Measurements from ENCODE around the gene PPP2R2D. TPM values are rescaled to one million over a fixed set of nuclear protein-coding genes. Genes with fewer than 3 reads are reported as not detected.

Gene PPP2R2D
- total and polyA plus RNA-seq, 7 donors, result 18.4 to 44.0 (median 23.8) TPM

DNA sequence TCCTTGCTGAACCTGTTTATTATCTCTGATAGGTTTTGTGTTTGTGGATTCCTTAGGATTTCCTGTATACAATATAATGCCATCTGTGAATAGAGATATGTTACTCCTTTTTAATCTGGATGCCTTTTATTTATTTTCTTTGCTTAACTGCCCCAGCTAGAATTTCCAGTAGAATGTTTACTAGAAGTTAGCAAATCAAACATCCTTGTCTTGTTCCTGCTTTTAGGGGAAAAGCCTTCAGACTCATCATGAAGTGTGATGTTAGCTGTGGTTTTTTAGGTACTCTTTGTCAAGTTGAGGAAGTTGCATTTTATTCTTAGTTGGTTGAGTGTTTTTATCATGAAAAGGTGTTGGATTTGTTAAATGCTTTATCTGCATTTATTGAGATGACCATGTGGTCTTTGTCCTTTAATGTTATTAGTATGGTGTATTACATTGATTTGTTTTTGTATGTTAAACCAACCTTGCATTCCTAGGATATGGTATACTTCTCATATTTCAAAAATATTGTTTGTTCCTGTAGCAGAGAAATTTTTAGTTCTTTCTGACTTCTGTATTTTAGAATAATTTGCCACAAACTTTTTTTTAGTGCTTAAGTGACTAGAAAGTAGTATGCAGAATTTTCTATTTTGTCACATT, 24.3 kb downstream of the PPP2R2D start:
- intact Hi-C loops (cut with DNase I), result no loop called here
- Histone ChIP-seq H3K4me1 (peaks cover 0 to 14% (median 11%) of the 10 kb centered on the region in 4 donors), H3K27ac (no peak overlapping the region), H3K4me3 (no peak overlapping the region), H3K9me3 (peaks cover 0 to 2% (median 0%) of the 10 kb centered on the region in 4 donors), H3K27me3 (no peaks in the 10 kb centered on the region), H3K36me3 (no peaks in the 10 kb centered on the region)
- TF ChIP-seq POLR2AphosphoS5 (IDR thresholded peaks at IDR 0.05), result no peak
- TF ChIP-seq, protein P1, sequence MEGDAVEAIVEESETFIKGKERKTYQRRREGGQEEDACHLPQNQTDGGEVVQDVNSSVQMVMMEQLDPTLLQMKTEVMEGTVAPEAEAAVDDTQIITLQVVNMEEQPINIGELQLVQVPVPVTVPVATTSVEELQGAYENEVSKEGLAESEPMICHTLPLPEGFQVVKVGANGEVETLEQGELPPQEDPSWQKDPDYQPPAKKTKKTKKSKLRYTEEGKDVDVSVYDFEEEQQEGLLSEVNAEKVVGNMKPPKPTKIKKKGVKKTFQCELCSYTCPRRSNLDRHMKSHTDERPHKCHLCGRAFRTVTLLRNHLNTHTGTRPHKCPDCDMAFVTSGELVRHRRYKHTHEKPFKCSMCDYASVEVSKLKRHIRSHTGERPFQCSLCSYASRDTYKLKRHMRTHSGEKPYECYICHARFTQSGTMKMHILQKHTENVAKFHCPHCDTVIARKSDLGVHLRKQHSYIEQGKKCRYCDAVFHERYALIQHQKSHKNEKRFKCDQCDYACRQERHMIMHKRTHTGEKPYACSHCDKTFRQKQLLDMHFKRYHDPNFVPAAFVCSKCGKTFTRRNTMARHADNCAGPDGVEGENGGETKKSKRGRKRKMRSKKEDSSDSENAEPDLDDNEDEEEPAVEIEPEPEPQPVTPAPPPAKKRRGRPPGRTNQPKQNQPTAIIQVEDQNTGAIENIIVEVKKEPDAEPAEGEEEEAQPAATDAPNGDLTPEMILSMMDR (IDR thresholded peaks at IDR 0.05), result no peak
- TF ChIP-seq EP300 (IDR thresholded peaks at IDR 0.05), result no peak
- no peak for TF ChIP-seq POLR2A (IDR thresholded peaks at IDR 0.05)
- no peak for DNase-seq

GRCh38 chr10:131925716-131926115, 24.9 kb downstream of the PPP2R2D start:
- Histone ChIP-seq H3K27ac (no peak overlapping the region), H3K27me3 (no peaks in the 10 kb centered on the region), H3K9me3 (peaks cover 0 to 2% (median 0%) of the 10 kb centered on the region in 4 donors), H3K4me3 (no peak overlapping the region), H3K36me3 (no peaks in the 10 kb centered on the region), H3K4me1 (peaks cover 0 to 16% (median 14%) of the 10 kb centered on the region in 4 donors)
- intact Hi-C loops (cut with DNase I), result no loop called here
- no peak for DNase-seq
- WGBS, 2 donors, result 98% methylated on average over 9 of the region's 9 CpGs
- no peak for TF ChIP-seq POLR2A (IDR thresholded peaks at IDR 0.05)
- TF ChIP-seq, protein P1 (IDR thresholded peaks at IDR 0.05), result no peak
- no peak for TF ChIP-seq POLR2AphosphoS5 (IDR thresholded peaks at IDR 0.05)
- no peak for TF ChIP-seq EP300 (IDR thresholded peaks at IDR 0.05)

DNA sequence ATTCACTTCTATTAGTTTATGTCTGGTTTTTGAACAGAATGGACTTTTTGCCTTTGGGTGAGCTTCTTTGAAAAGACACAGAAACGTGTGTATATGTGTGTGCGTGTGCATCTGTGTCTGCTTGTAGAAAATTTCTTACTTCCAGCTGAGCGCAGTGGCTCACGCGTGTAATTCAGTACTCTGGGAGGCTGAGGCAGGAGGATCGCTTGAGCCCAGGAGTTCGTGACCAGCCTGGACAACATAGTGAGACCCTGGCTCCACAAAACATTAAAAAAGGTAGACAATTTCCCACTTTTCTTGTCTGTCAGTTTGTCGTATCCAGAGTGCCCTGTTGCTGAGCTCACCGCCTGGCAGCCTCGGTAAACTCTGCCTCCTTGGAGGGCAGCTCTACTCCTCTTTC, 25.4 kb downstream of the PPP2R2D start:
- peaks cover 0 to 22% (median 19%) of the 10 kb centered on the region in 4 donors for H3K4me1 ChIP-seq
- TF ChIP-seq POLR2A (IDR thresholded peaks at IDR 0.05), result no peak
- TF ChIP-seq, protein P1 (IDR thresholded peaks at IDR 0.05), result no peak
- TF ChIP-seq EP300 (IDR thresholded peaks at IDR 0.05), result no peak
- no peak for TF ChIP-seq POLR2AphosphoS5 (IDR thresholded peaks at IDR 0.05)
- intact Hi-C loops (cut with DNase I), result no loop called here

GRCh38 chr10:131926743-131927595, 26.2 kb downstream of the PPP2R2D start:
- Histone ChIP-seq H3K4me1 (peaks cover 0 to 29% (median 27%) of the 10 kb centered on the region in 4 donors), H3K9me3 (peaks cover 0 to 2% (median 0%) of the 10 kb centered on the region in 4 donors), H3K27me3 (no peaks in the 10 kb centered on the region), H3K4me3 (no peak overlapping the region), H3K27ac (no peak overlapping the region), H3K36me3 (no peaks in the 10 kb centered on the region)
- WGBS, 2 donors, result 95 to 96% methylated on average over 28 of the region's 28 CpGs
- DNase-seq, result peak; percentile 61
- intact Hi-C loops (cut with DNase I), result no loop called here
- TF ChIP-seq EP300 (IDR thresholded peaks at IDR 0.05), result no peak
- TF ChIP-seq, protein P1 (IDR thresholded peaks at IDR 0.05), result no peak
- no peak for TF ChIP-seq POLR2AphosphoS5 (IDR thresholded peaks at IDR 0.05)
- no peak for TF ChIP-seq POLR2A (IDR thresholded peaks at IDR 0.05)

More for the DNA sequence above, 25.4 kb downstream of the PPP2R2D start:
- H3K36me3 ChIP-seq, result no peaks in the 10 kb centered on the region
- peak; percentile 32 for DNase-seq
- no peak overlapping the region for H3K27ac ChIP-seq
- H3K27me3 ChIP-seq, result no peaks in the 10 kb centered on the region
- H3K9me3 ChIP-seq, result peaks cover 0 to 2% (median 0%) of the 10 kb centered on the region in 4 donors
- 98 to 99% methylated on average over 10 of the region's 10 CpGs for WGBS, 2 donors
- H3K4me3 ChIP-seq, result no peak overlapping the region
